OCI-LY1 (cell line): Measurements from ENCODE around the gene CSNK1G2.

Source experiments
- EZH2 ChIP-seq: fragments of 200-600 bp; sonication (generic), shearing (Covaris generic); IDR thresholded peaks from 2 replicates; pipeline ENCODE4 v1.8.0; 2017; ENCODE audit warnings: borderline replicate concordance, mixed run types, mild to moderate bottlenecking, antibody characterized with exemption, low read length, moderate library complexity, mixed read lengths
- TF ChIP-seq, protein P1 (sequence below): fragments of 200-600 bp; sonication (generic), shearing (Covaris generic); IDR thresholded peaks from 2 replicates; pipeline ENCODE4 v1.5.1; 2017; ENCODE audit warnings: mild to moderate bottlenecking, antibody characterized with exemption, low read length, moderate library complexity, mixed read lengths

DNA sequence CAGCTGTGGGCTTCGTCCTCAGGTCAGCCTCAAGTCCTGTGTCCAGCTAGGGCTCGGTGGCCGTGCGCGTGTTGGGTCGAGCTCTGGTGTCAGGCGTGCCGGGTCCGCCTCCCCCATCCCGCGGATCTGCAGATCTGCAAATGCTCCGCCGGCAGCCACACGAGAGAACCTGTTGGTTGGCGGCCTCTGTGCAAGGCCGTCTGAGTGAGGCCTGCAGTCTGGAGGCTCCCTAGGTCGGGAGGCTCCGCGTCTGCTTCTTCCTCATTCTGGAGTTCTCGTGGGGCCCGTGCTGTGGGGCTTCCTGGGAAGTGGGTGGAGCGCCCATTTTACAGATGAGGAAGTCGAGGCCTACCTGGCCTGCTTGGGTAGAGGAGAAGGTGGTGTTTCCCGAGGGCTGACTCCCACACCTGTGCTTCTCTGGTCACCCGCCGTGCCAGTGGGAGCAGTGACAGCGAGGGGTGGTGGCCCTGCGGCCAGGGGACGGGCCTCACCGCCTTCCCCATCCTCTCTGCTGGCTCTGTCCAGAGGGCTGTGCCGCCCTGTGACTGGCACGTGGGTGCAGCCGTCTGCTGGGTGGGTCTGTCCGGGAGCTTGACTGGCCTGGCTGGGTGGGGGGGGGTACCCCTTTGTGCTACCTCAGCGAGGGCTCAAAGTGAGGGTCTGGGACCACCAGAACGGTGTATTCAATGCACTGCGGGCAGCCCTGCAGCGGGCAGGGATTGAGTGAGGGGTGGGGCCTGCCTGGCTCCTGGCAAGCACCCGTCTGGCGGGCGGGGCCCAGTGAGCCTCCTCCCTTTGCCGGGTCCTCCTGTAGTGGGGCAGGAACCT is 3.3 kb downstream of the CSNK1G2 start:
- TF ChIP-seq EZH2 = no peak
- TF ChIP-seq, protein P1, sequence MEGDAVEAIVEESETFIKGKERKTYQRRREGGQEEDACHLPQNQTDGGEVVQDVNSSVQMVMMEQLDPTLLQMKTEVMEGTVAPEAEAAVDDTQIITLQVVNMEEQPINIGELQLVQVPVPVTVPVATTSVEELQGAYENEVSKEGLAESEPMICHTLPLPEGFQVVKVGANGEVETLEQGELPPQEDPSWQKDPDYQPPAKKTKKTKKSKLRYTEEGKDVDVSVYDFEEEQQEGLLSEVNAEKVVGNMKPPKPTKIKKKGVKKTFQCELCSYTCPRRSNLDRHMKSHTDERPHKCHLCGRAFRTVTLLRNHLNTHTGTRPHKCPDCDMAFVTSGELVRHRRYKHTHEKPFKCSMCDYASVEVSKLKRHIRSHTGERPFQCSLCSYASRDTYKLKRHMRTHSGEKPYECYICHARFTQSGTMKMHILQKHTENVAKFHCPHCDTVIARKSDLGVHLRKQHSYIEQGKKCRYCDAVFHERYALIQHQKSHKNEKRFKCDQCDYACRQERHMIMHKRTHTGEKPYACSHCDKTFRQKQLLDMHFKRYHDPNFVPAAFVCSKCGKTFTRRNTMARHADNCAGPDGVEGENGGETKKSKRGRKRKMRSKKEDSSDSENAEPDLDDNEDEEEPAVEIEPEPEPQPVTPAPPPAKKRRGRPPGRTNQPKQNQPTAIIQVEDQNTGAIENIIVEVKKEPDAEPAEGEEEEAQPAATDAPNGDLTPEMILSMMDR = no peak
